Measurements from ENCODE around the gene DDR2.

GRCh38 chr1:162672622-162673260 lies 40.5 kb downstream of the DDR2 start:
- TF ChIP-seq CTCF (IDR thresholded peaks at IDR 0.05) (no peak), POLR2AphosphoS5 (IDR thresholded peaks at IDR 0.05; ENCODE audit: low read depth, low read length) (no peak), CHD2 (IDR thresholded peaks at IDR 0.05; ENCODE audit: low read length, partially characterized antibody) (no peak)
